Neuronal stem cell (in vitro differentiated cells): ENCODE data around the gene ERVMER34-1.

Experiments used
- DNase-seq: peaks from one replicate; pipeline ENCODE4 v3.0.0-alpha.2; 2013; ENCODE audit warnings: low spot score
- H2AFZ ChIP-seq: one replicate; pipeline ENCODE4 v1.6.1; 2013; ENCODE audit warnings: mild to moderate bottlenecking, low read length, inconsistent platforms
- H2AK5ac ChIP-seq: 2 replicates; pipeline ENCODE4 v1.6.1; 2013; ENCODE audit warnings: low read depth, mild to moderate bottlenecking, inconsistent platforms, low read length, moderate library complexity, mixed read lengths
- H2BK120ac ChIP-seq: 2 replicates; pipeline ENCODE4 v1.6.1; 2013; ENCODE audit warnings: low read depth, mild to moderate bottlenecking, inconsistent platforms, low read length, moderate library complexity, mixed read lengths
- H2BK12ac ChIP-seq: one replicate; pipeline ENCODE4 v1.6.1; 2013; ENCODE audit warnings: low read length, inconsistent platforms
- H2BK15ac ChIP-seq: 2 replicates; pipeline ENCODE4 v1.6.1; 2013; ENCODE audit warnings: mild to moderate bottlenecking, low read length, inconsistent platforms, mixed read lengths
- H2BK5ac ChIP-seq: one replicate; pipeline ENCODE4 v1.6.1; 2013; ENCODE audit warnings: inconsistent platforms, mild to moderate bottlenecking, low read length, moderate library complexity
- H3K14ac ChIP-seq: one replicate; pipeline ENCODE4 v1.6.1; 2013; ENCODE audit warnings: low read length, inconsistent platforms
- H3K18ac ChIP-seq: 2 replicates; pipeline ENCODE4 v1.6.1; 2013; ENCODE audit warnings: low read length, inconsistent platforms
- H3K23ac ChIP-seq: 2 replicates; pipeline ENCODE4 v1.6.1; 2013; ENCODE audit warnings: low read depth, mild to moderate bottlenecking, mixed read lengths, low read length, inconsistent platforms; ENCODE audit not compliant: poor library complexity
- H3K27ac ChIP-seq: replicated peaks from 3 replicates; pipeline ENCODE4 v1.5.1; 2013; ENCODE audit warnings: low read length, inconsistent platforms
- H3K27me3 ChIP-seq, 3 experiments: 2 replicates each; pipeline ENCODE4 v1.6.1; 2013; ENCODE audit warnings: low read length in 3 of 3, mild to moderate bottlenecking in 2 of 3, inconsistent platforms in 1 of 3, low read depth in 1 of 3, mixed read lengths in 1 of 3, moderate library complexity in 1 of 3; ENCODE audit not compliant: control insufficient read depth in 3 of 3, insufficient read depth in 3 of 3
- H3K36me3 ChIP-seq, 2 donors: replicated peaks in 1 of 2; 2 replicates each; pipeline ENCODE4 v1.6.1; 2013; ENCODE audit warnings: low read length in 2 of 2; ENCODE audit not compliant: control insufficient read depth in 2 of 2, insufficient read depth in 2 of 2
- H3K4ac ChIP-seq: 2 replicates; pipeline ENCODE4 v1.6.1; 2013; ENCODE audit warnings: inconsistent platforms, mild to moderate bottlenecking, low read length, moderate library complexity
- H3K4me1 ChIP-seq, 2 donors: 1 replicate in 1 of 2; 2 replicates in 1 of 2; pipeline ENCODE4 v1.6.1; 2013; ENCODE audit warnings: low read length in 2 of 2, low read depth in 1 of 2; ENCODE audit not compliant: control insufficient read depth in 2 of 2, insufficient read depth in 1 of 2
- H3K4me2 ChIP-seq: one replicate; pipeline ENCODE4 v1.6.1; 2013; ENCODE audit warnings: mild to moderate bottlenecking, low read length, inconsistent platforms; ENCODE audit not compliant: insufficient read depth, poor library complexity, severe bottlenecking
- H3K4me3 ChIP-seq, 2 donors: 2 replicates each; pipeline ENCODE4 v1.5.1; 2013; ENCODE audit warnings: low read length in 2 of 2, mild to moderate bottlenecking in 2 of 2, inconsistent platforms in 1 of 2, moderate library complexity in 1 of 2
- H3K79me1 ChIP-seq: one replicate; pipeline ENCODE4 v1.6.1; 2013; ENCODE audit warnings: low read depth, mild to moderate bottlenecking, inconsistent platforms, low read length, moderate library complexity
- H3K9ac ChIP-seq: one replicate; pipeline ENCODE4 v1.6.1; 2013; ENCODE audit warnings: mild to moderate bottlenecking, low read depth, low read length, inconsistent platforms; ENCODE audit not compliant: poor library complexity
- H3K9me3 ChIP-seq, 2 donors: replicated peaks in 1 of 2; 2 replicates each; pipeline versions ENCODE3 to v1.6.1; 2013; ENCODE audit warnings: low read length in 2 of 2, mild to moderate bottlenecking in 2 of 2, inconsistent platforms in 1 of 2, low read depth in 1 of 2, mixed read lengths in 1 of 2, moderate library complexity in 1 of 2; ENCODE audit not compliant: control insufficient read depth in 2 of 2, insufficient read depth in 1 of 2
- H4K8ac ChIP-seq: one replicate; pipeline ENCODE4 v1.6.1; 2013; ENCODE audit warnings: low read depth, mild to moderate bottlenecking, inconsistent platforms, low read length, moderate library complexity
- H4K91ac ChIP-seq: one replicate; pipeline ENCODE4 v1.6.1; 2013; ENCODE audit warnings: low read length, low read depth, mild to moderate bottlenecking, inconsistent platforms; ENCODE audit not compliant: poor library complexity
- WGBS, 2 donors: extraction: QIAGEN DNeasy Blood & Tissue Kit; methylation state at CpG; one replicate each; pipeline ENCODE4 v1.1.7; 2013; ENCODE audit warnings: missing lambda C conversion rate in 2 of 2, mixed read lengths in 1 of 2; ENCODE audit not compliant: insufficient read length in 2 of 2, insufficient replicate concordance in 1 of 2; ENCODE audit errors: extremely low coverage in 2 of 2; 5-methylcytosine and 5-hydroxymethylcytosine counted together

The ERVMER34-1 gene

GRCh38 chr4:52789774-52790173 is 38.5 kb upstream of the ERVMER34-1 start:
- Histone ChIP-seq H3K4ac (no peak overlapping the region), H3K4me2 (no peak overlapping the region), H3K9ac (no peak overlapping the region), H3K14ac (no peak overlapping the region), H3K27me3 (no peaks in the 10 kb centered on the region), H3K18ac (no peak overlapping the region), H2AK5ac (no peak overlapping the region), H3K4me3 (no peak overlapping the region), H2AFZ (no peak overlapping the region), H3K9me3 (no peaks in the 10 kb centered on the region), H3K4me1 (peaks cover 0 to 7% of the 10 kb centered on the region in 2 donors), H4K8ac (no peak overlapping the region), H3K27ac (no peak overlapping the region), H3K79me1 (no peaks in the 10 kb centered on the region), H2BK15ac (no peak overlapping the region), H3K23ac (no peak overlapping the region), H2BK12ac (no peak overlapping the region), H2BK120ac (no peak overlapping the region), H2BK5ac (no peak overlapping the region), H3K36me3 (no peaks in the 10 kb centered on the region), H4K91ac (no peak overlapping the region)
- no CpG with 5 or more reads among the region's 6 CpGs for WGBS, 2 donors
- DNase-seq: no peak

GRCh38 chr4:52788806-52789205 is 37.6 kb upstream of the ERVMER34-1 start:
- H3K4me2 ChIP-seq: no peak overlapping the region
- no peaks in the 10 kb centered on the region for H3K9me3 ChIP-seq
- no peak overlapping the region for H3K23ac ChIP-seq
- peaks cover 0 to 7% of the 10 kb centered on the region in 2 donors for H3K4me1 ChIP-seq
- H3K36me3 ChIP-seq: no peaks in the 10 kb centered on the region
- H2BK15ac ChIP-seq: no peak overlapping the region
- no peak overlapping the region for H2BK5ac ChIP-seq
- H2BK12ac ChIP-seq: no peak overlapping the region
- no peak overlapping the region for H3K18ac ChIP-seq
- H4K8ac ChIP-seq: no peak overlapping the region
- WGBS, 2 donors: no CpG with 5 or more reads among the region's 6 CpGs
- no peaks in the 10 kb centered on the region for H3K27me3 ChIP-seq
- H3K4ac ChIP-seq: no peak overlapping the region
- no peak overlapping the region for H2AK5ac ChIP-seq
- no peaks in the 10 kb centered on the region for H3K79me1 ChIP-seq
- DNase-seq: no peak
- no peak overlapping the region for H2AFZ ChIP-seq
- no peak overlapping the region for H3K14ac ChIP-seq
- H3K4me3 ChIP-seq: no peak overlapping the region
- H2BK120ac ChIP-seq: no peak overlapping the region
- no peak overlapping the region for H3K27ac ChIP-seq
- no peak overlapping the region for H4K91ac ChIP-seq
- no peak overlapping the region for H3K9ac ChIP-seq

DNA sequence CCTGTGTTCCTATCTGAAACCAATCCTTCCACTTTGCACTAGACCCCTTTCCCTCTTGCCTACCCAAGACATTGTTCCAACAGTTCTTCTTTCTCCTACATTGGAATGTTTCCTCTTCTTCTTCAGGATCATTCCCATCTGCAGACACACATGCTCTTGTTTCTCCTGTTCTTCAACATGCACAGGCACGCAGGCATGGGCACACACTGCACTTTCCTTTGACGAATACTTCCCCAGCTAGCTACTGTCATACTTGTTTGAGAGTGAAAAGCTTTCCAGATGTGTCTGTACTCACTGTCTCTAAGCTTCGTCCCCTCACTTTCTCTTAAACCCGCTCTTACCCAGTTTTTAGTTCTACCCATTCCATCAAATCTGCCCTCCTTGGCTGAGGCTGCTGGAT is 31.8 kb upstream of the ERVMER34-1 start:
- H3K36me3 ChIP-seq: no peaks in the 10 kb centered on the region
- H2BK15ac ChIP-seq: no peak overlapping the region
- H3K4me1 ChIP-seq: no peaks in the 10 kb centered on the region
- H2BK12ac ChIP-seq: no peak overlapping the region
- no peak overlapping the region for H4K8ac ChIP-seq
- no peak overlapping the region for H3K18ac ChIP-seq
- no peak for DNase-seq
- H3K9ac ChIP-seq: no peak overlapping the region
- H3K4me3 ChIP-seq: no peak overlapping the region
- no peak overlapping the region for H3K4me2 ChIP-seq
- no CpG with 5 or more reads among the region's 4 CpGs for whole genome bisulfite sequencing, 2 donors
- no peak overlapping the region for H2BK5ac ChIP-seq
- H2AFZ ChIP-seq: no peak overlapping the region
- no peak overlapping the region for H4K91ac ChIP-seq
- H2BK120ac ChIP-seq: no peak overlapping the region
- H3K4ac ChIP-seq: no peak overlapping the region
- peaks cover 0 to 4% of the 10 kb centered on the region in 2 donors for H3K9me3 ChIP-seq
- H3K14ac ChIP-seq: no peak overlapping the region
- H3K23ac ChIP-seq: no peak overlapping the region
- no peak overlapping the region for H2AK5ac ChIP-seq
- no peaks in the 10 kb centered on the region for H3K27me3 ChIP-seq
- no peaks in the 10 kb centered on the region for H3K79me1 ChIP-seq
- H3K27ac ChIP-seq: no peak overlapping the region

DNA sequence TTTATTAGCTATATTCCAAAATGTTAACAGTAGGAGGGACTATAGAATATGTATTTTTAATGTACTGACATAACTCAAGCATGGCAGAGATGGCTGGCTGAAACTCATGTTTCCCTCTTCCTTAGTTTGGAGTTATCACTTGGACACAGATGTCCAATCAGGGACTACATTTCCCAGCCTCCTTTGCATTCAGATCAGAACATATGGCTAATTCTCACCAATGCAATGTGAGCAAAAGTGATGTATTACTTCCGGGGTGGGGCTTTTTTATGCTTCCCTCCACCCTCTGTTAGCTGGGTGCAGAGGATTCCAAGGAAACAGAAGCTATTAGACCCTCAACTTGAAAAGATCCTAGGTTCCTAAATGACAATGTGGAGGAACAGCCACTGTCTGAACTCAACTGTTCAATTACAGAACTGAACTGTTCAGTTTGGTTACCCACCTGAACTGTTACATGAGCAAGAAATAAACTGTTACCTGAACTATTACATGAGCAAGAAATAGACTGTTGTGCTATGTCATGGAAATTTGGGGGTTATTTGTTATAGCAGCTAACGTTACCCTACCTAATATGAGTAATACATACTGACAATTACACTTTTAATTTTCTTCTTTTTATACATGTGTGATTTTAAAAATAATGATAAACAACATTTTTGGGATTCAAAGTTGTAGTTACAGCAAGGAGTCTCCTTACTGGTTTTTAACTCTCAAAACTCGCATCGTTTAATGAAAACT is 29.6 kb upstream of the ERVMER34-1 start:
- no peak overlapping the region for H2BK12ac ChIP-seq
- H3K4ac ChIP-seq: no peak overlapping the region
- no peak overlapping the region for H4K91ac ChIP-seq
- H3K18ac ChIP-seq: no peak overlapping the region
- H2BK15ac ChIP-seq: no peak overlapping the region
- H3K4me3 ChIP-seq: no peak overlapping the region
- no peak overlapping the region for H2BK120ac ChIP-seq
- no peak overlapping the region for H2AK5ac ChIP-seq
- no peak overlapping the region for H3K23ac ChIP-seq
- no peak overlapping the region for H3K4me2 ChIP-seq
- WGBS, 2 donors: no CpG with 5 or more reads among the region's 4 CpGs
- no peak for DNase-seq
- no peaks in the 10 kb centered on the region for H3K4me1 ChIP-seq
- no peak overlapping the region for H4K8ac ChIP-seq
- peak overlapping the region; percentile 28 for H2AFZ ChIP-seq
- no peak overlapping the region for H3K14ac ChIP-seq
- H3K27ac ChIP-seq: no peak overlapping the region
- no peaks in the 10 kb centered on the region for H3K27me3 ChIP-seq
- peaks cover 0 to 4% of the 10 kb centered on the region in 2 donors for H3K9me3 ChIP-seq
- no peaks in the 10 kb centered on the region for H3K79me1 ChIP-seq
- no peaks in the 10 kb centered on the region for H3K36me3 ChIP-seq
- no peak overlapping the region for H2BK5ac ChIP-seq
- no peak overlapping the region for H3K9ac ChIP-seq
